NB4 (cell line): ENCODE data around the gene ITSN1.

ENCODE experiments used
- POLR2A ChIP-seq: IDR thresholded peaks from 2 replicates; pipeline ENCODE4 v1.6.1; 2011; ENCODE audit warnings: mild to moderate bottlenecking; ENCODE audit not compliant: insufficient read length; ENCODE audit errors: extremely low read depth
- TF ChIP-seq, protein P1 (sequence below): IDR thresholded peaks from one replicate; pipeline ENCODE4 v1.5.1; 2012; ENCODE audit warnings: low read depth, low read length

DNA sequence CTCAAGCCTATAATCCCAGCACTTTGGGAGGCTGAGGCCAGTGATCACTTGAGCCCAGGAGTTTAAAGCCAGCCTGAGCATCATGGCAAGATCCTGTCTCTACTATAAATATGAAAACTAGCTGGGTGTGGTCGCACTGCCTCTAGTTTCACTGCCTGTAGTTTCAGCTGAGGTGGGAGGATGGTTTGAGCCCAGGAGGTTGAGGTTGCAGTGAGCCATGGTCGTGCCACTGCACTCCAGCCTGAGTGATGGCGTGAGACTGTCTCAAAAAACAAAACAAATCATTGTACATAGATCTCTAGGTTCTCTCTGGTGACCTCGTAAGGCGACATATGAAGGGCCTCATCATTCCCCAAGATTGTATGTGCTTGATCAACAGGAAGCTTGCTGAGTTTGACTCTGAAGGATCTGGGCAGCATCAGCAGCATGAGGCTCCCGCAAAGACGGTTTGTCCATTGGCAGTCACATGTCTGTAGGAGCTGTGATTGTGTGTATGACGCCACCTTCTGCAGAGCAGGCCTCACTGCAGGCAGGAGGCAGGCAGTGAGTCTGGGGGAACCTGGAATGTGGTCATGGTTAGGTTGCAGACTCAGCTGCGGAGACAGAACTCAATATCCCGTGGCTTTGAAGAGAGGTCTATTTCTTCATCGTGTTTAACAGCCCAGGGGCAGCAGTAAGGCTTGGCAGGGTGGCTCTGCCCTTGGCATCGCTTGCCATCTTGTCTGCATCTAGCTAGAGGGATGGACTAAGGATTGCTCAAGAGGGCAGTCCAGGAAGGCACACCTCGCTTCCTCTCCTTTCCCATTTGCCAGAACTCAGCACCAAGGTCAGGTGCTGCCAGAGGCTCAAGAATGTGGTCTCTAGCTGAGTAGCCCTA is 259.3 kb downstream of the ITSN1 start:
- no peak for TF ChIP-seq POLR2A
- TF ChIP-seq, protein P1, sequence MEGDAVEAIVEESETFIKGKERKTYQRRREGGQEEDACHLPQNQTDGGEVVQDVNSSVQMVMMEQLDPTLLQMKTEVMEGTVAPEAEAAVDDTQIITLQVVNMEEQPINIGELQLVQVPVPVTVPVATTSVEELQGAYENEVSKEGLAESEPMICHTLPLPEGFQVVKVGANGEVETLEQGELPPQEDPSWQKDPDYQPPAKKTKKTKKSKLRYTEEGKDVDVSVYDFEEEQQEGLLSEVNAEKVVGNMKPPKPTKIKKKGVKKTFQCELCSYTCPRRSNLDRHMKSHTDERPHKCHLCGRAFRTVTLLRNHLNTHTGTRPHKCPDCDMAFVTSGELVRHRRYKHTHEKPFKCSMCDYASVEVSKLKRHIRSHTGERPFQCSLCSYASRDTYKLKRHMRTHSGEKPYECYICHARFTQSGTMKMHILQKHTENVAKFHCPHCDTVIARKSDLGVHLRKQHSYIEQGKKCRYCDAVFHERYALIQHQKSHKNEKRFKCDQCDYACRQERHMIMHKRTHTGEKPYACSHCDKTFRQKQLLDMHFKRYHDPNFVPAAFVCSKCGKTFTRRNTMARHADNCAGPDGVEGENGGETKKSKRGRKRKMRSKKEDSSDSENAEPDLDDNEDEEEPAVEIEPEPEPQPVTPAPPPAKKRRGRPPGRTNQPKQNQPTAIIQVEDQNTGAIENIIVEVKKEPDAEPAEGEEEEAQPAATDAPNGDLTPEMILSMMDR = peak; percentile 30
